Measurements from ENCODE around the gene LAMA2.

DNA sequence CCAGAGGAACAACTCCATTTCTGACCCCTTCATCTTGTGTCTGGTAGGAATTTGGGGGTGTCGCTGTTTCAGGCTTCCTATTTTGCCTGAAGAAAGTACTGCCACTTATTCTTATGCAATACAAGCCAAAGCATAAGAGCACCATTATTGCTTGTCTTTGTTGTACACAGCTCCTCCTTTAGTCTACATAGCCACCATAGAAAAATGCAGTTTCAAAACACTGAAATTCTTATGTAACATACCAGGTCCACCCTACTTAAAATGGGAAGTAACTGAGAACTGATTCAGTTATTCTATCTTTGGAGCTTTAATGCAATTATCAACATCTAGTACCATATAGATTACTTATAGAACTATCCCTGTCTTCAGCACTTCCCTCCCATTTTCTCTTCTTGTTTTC is 571.5 kb downstream of the LAMA2 start:
- no peak for TF ChIP-seq CTCF (IDR thresholded peaks at IDR 0.05)
- no peak for TF ChIP-seq POLR2A (IDR thresholded peaks at IDR 0.05)
